HG02798 (cell line): ENCODE results near the gene LLGL1.
"Not testable (repeated sequence)": the region's sequence is repeated elsewhere in the genome, so short reads cannot be mapped to it uniquely, and the experiment has no call there.

Source experiments
- ATAC-seq: cut with Tn5 transposase; IDR thresholded peaks from one replicate; pipeline ENCODE4 v1.9.1; 2021; ENCODE audit warnings: mild to moderate bottlenecking; ENCODE audit not compliant: unreplicated experiment, poor library complexity

Gene LLGL1

DNA sequence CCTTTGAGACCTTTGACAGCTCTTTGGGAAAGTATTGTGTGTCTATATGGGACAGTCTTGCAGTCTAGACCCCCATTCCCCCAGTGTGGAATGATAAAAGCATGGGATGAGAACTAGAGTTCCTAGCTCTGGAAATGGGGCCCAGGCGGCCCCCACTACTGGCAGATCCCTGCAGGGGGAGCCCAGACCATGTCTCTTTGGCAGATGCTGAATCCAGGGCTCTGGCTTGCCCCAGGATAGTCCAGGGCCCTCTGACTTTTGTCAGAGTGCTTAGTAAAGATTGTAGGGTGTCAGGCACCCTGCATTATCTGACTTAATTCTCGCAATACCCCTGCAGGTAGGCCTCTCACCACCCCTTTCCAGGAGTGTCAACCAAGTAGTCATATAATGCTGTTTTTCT is 33.5 kb upstream of the LLGL1 start:
- no peak for ATAC-seq

- no peak for ATAC-seq
Measured at GRCh38 chr17:18194394-18194793, 31.0 kb upstream of the LLGL1 start.

DNA sequence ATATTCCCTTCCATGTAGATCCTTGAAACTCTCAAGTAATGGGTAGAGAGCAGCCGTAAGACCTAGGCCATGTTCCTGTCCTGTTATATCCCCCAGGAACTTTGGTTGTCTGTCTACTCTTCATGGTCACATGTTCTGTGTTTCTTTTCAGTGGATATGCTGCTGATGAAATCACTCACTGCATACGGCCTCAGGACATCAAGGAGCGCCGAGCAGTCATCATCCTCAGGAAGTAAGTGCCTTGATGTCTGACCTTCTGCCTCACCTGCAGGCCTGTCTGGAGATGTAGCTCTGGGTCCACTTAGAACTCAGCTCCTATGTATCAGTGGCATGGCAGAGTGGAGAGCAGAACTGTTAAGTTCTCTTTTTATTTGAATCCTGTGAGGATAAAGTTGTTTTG is 30.6 kb upstream of the LLGL1 start:
- ATAC-seq, result no peak

GRCh38 chr17:18195246-18195645 is 30.2 kb upstream of the LLGL1 start:
- ATAC-seq, result no peak

DNA sequence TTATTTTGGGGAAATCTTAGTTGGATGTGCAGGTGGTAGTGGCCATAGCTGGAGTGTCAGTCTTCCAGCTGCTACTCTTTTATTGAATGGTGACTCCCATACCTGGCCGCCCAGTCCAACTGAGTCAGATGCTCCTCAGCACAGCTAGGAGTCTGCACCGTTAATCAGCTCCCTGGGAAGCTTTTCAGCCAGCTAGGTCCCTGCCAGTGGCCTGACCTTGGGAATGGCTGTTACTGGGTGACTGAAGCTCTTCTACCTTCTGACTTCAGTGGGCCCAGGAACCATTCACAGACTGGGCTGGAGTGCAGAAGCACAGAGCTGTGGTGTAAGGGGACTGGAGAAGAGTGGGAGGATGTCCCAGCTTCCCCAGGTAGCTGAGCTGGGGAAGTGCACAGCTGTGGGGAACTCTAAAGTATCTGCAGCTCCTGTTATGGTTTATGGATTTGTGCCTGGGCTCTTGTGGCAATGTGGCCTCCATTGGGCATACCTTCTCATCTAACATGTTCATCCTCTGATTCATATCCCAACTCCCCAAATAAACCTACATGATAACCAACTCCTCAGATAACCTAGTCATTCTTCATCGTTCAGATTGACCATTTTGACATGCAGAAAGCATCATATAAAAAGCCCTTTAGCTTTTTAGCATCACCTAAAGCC is 27.8 kb upstream of the LLGL1 start:
- no peak for ATAC-seq

GRCh38 chr17:18198530-18198929 is 26.9 kb upstream of the LLGL1 start:
- ATAC-seq, result no peak

DNA sequence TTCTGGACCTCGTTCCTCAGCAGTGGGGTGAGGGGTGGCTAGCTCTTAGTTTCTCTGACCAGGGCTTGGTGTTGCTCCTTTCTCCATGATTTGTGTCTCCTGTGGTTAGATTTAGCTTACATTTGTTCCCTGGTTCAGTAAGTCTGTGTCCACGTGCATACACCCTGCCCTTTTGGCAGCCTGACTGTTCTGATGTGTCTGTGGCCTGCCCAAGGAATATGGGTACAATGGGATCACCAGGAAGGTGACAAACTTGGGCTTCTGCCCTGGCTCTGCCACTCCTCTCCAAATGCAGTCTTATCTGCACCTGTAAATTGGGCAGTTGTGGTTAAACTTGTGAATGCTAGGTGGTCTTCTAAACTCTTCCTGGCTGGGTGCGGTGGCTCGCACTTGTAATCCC is 24.3 kb upstream of the LLGL1 start:
- ATAC-seq, result no peak

GRCh38 chr17:18203308-18203707 is 22.1 kb upstream of the LLGL1 start:
- ATAC-seq, result no peak

- ATAC-seq, result no peak
Measured at GRCh38 chr17:18205861-18206260, 19.6 kb upstream of the LLGL1 start.

- ATAC-seq, result no peak
Measured at GRCh38 chr17:18206962-18207361, 18.5 kb upstream of the LLGL1 start.

DNA sequence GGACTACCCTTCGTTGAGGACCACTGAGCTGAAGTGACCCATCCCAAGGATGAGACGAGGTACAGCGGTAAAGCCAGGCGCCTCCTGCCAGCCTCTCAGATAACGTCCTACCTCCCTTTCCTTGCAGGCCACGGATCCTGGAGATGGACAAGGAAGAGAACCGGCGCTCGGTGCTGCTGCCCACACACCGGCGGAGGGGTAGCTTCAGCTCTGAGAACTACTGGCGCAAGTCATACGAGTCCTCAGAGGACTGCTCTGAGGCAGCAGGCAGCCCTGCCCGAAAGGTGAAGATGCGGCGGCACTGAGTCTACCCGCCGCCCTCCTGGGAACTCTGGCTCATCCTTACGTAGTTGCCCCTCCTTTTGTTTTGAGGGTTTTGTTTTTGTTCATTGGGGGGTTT is 17.3 kb upstream of the LLGL1 start:
- ATAC-seq, result no peak

GRCh38 chr17:18213666-18214270 is 11.7 kb upstream of the LLGL1 start:
- no peak for ATAC-seq

DNA sequence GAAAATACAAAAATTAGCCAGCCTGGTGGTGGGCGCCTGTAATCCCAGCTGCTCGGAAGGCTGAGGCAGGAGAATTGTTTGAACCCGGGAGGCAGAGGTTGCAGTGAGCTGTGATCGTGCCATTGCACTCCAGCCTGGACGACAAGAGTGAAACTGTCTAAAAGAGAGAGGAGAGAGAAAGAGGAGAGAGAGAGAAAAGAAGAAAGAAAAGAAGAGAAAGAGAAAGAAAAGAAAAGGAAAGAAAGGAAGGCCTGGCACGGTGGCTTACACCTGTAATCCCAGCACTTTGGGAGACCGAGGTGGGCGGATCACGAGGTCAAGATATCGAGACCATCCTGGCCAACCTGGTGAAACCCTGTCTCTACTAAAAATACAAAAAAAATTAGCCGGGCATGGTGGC is 8.5 kb upstream of the LLGL1 start:
- not testable (repeated sequence) for ATAC-seq

GRCh38 chr17:18217412-18218015 is 7.9 kb upstream of the LLGL1 start:
- peak; percentile 55 for ATAC-seq

GRCh38 chr17:18218756-18219415 is 6.5 kb upstream of the LLGL1 start:
- ATAC-seq, result no peak

GRCh38 chr17:18224053-18224386 is 1.4 kb upstream of the LLGL1 start:
- ATAC-seq, result no peak

DNA sequence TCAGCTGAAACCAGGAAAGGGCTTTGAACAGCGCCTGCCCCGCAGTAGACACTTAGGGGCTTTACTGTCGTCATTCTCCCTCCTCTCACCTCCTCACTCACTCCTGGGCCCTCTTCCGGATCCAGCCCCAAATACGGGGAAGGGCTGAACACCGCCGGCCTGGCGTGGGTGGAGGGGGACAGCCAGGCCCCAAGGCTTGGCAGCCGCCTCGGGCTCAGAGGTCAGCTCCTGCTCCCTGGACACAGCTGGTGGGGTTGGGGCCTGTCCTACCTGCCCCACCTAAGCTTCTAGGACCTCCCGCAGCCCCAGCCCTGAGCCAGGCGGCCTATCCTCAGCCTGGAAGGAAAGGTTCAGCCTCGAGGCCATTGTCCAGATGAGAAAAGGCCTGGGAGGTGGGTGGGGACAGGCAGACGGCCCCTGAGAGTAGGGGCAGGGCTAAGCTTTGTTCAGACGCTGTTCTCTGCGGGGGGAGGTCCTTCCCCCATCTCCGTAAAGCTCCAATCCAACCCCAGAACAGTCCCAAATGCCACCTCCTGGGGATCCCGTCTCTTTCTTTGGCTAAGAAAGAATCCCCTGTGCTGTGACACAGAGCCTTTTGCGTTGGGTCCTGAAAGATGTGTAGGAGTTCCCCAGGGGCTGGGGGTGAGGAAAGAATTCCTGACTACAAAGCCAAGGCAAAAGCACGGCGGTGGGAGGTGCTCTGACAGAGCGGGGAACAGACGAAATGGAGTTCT is 881 bp upstream of the LLGL1 start:
- ATAC-seq, result no peak

- ATAC-seq, result no peak
Measured at GRCh38 chr17:18225642-18226283, 328 bp downstream of the LLGL1 start.

DNA sequence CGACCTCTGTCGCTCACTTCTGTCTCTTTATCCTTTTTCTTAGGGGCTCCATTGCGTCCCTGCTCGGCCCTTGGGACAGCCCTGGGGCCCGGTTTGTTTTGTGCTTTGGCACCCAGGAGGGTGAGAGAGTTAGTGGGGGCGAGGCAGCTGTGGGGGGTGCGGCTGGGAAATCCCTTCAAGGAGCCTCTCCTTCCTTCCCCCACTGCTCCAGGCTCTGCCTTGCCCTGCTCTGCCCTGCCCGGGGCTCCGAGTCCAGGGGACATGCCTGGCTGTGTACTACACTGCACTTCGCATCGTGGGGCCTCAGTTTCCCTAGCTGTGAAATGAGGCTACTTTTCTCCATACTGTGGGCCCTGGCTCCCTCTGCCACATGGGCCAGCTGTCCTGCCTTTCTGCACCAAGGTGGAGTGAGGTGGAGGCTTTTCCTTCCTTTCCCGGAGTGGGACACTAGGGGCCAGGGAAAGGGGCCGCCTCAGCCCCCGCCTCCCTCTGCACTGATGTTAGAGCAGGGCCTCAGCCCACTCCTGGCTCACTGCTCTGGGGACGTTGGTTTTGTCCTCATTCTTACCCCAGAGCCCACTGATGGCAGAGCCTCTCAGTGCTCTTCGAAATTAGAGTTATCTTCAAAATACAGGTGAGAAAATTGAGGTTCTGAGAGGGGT is 980 bp downstream of the LLGL1 start:
- no peak for ATAC-seq

DNA sequence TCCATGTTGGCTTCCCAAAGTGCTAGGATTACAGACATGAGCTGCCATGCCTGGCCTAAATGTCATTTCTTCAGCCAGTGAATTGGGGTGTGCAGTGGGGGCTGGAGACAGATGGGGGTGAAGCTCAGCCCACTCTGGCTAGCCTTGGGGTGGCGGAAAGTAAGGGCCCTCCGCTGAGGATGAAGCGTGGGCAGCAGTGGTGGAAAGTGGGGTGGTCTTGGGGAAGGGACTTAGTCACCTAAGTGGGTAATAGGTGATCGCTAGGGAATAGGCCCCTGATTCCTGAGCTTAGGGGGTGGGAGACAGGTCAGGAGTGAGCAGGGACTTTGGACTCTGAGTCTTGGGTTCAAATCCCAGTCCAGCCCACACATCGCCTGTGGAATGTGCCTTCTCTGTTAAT is 2.2 kb downstream of the LLGL1 start:
- ATAC-seq, result no peak
